Endothelial cell of umbilical vein (primary cell): ENCODE results near the gene USPL1. TPM values are rescaled to one million over a fixed set of nuclear protein-coding genes. Genes with fewer than 3 reads are reported as not detected.

Experiments
- BruUV-seq: library from RNA; stranded (reverse); fragments of 400-500 nt; replicated peaks from 2 replicates; lab custom pipeline; 2021; lab: Mats Ljungman, UMichigan
- CTCF ChIA-PET: fragments of 300-600, 350-600 bp; sonication (Branson Sonifier 250); formaldehyde crosslinking; loops from one replicate; lab custom pipeline; 2021; ENCODE audit warnings: antibody characterized with exemption, inconsistent platforms; lab: Charles Lee
- POLR2A ChIA-PET: fragments of 300-600, 350-600 bp; sonication (Branson Sonifier 250); formaldehyde crosslinking; loops from one replicate; lab custom pipeline; 2021; ENCODE audit warnings: antibody characterized with exemption, inconsistent platforms; lab: Charles Lee
- DNase-seq: peaks from one replicate; pipeline ENCODE4 v3.0.0-alpha.2; 2011; ENCODE audit warnings: low read depth, low spot score
- FAIRE-seq: peaks from 2 replicates; lab custom pipeline; 2011; peaks lifted over from hg19 to GRCh38; lab: Jason Lieb, UNC
- H2AFZ ChIP-seq: 2 replicates; pipeline ENCODE4 v1.6.0; 2012; ENCODE audit warnings: low read depth, low read length, control low read depth, inconsistent platforms
- H3K27ac ChIP-seq: 2 replicates; pipeline ENCODE4 v1.5.1; 2011; ENCODE audit warnings: low read depth, mild to moderate bottlenecking, control low read depth, low read length, moderate library complexity; ENCODE audit not compliant: insufficient read depth
- H3K27me3 ChIP-seq, 2 experiments: 2 replicates each; pipeline versions ENCODE4 v1.6.0 to v1.6.1; 2011; ENCODE audit warnings: low read length in 2 of 2, mixed read lengths in 1 of 2; ENCODE audit not compliant: control insufficient read depth in 2 of 2, insufficient read depth in 2 of 2
- H3K36me3 ChIP-seq, 2 experiments: 2 replicates in 1 of 2; 3 replicates in 1 of 2; pipeline ENCODE4 v1.5.1; 2011; ENCODE audit warnings: low read length in 2 of 2, mild to moderate bottlenecking in 1 of 2, moderate library complexity in 1 of 2; ENCODE audit not compliant: control insufficient read depth in 2 of 2, insufficient read depth in 2 of 2; ENCODE audit errors: extremely low read depth in 1 of 2
- H3K4me1 ChIP-seq: 3 replicates; pipeline ENCODE4 v1.5.1; 2011; ENCODE audit warnings: mild to moderate bottlenecking, low read length; ENCODE audit not compliant: control insufficient read depth, insufficient read depth; ENCODE audit errors: extremely low read depth
- H3K4me2 ChIP-seq: 2 replicates; pipeline ENCODE4 v1.6.1; 2011; ENCODE audit warnings: low read length, control low read depth, mixed read lengths; ENCODE audit not compliant: insufficient read depth
- H3K4me3 ChIP-seq, 3 experiments: fragments of 200-600 bp in 1 of 3; sonication (generic), shearing (Covaris generic) in 1 of 3; replicated peaks in 1 of 3; 2 replicates each; pipeline ENCODE4 v1.5.1; 2011 to 2016; ENCODE audit warnings: control low read depth in 3 of 3, low read length in 3 of 3, mild to moderate bottlenecking in 2 of 3, inconsistent platforms in 1 of 3, low read depth in 1 of 3, moderate library complexity in 1 of 3; ENCODE audit not compliant: insufficient read depth in 1 of 3
- H3K79me2 ChIP-seq: 2 replicates; pipeline ENCODE4 v1.6.0; 2012; ENCODE audit warnings: low read length, inconsistent platforms; ENCODE audit not compliant: control insufficient read depth, insufficient read depth
- H3K9ac ChIP-seq: replicated peaks from 2 replicates; pipeline ENCODE3; 2011; ENCODE audit warnings: low read length, control low read depth; ENCODE audit not compliant: insufficient read depth; ENCODE audit errors: extremely low read depth
- H3K9me1 ChIP-seq: replicated peaks from 3 replicates; pipeline ENCODE4 v1.6.0; 2011; ENCODE audit warnings: mild to moderate bottlenecking, low read length; ENCODE audit not compliant: control insufficient read depth, insufficient read depth; ENCODE audit errors: extremely low read depth
- H3K9me3 ChIP-seq: replicated peaks from 2 replicates; pipeline ENCODE4 v1.5.1; 2012; ENCODE audit warnings: low read length, inconsistent platforms; ENCODE audit not compliant: control insufficient read depth, insufficient read depth
- H4K20me1 ChIP-seq: replicated peaks from 2 replicates; pipeline ENCODE3; 2011; ENCODE audit warnings: mild to moderate bottlenecking, low read length; ENCODE audit not compliant: control insufficient read depth, insufficient read depth; ENCODE audit errors: extremely low read depth
- EZH2 ChIP-seq: IDR thresholded peaks from 2 replicates; pipeline ENCODE4 v1.6.1; 2012; ENCODE audit warnings: borderline replicate concordance, low read depth, mild to moderate bottlenecking, moderate library complexity, low read length, inconsistent platforms; ENCODE audit not compliant: severe bottlenecking
- FOS ChIP-seq: IDR thresholded peaks from 2 replicates; pipeline ENCODE4 v1.6.1; 2011; ENCODE audit warnings: mild to moderate bottlenecking, low read length, moderate library complexity, borderline replicate concordance; ENCODE audit not compliant: insufficient read depth
- GATA2 ChIP-seq: IDR thresholded peaks from 2 replicates; pipeline ENCODE4 v1.7.0; 2011; ENCODE audit warnings: low read depth, mild to moderate bottlenecking, moderate library complexity, mixed read lengths, low read length; ENCODE audit not compliant: insufficient read length, insufficient read depth
- JUN ChIP-seq: IDR thresholded peaks from 2 replicates; pipeline ENCODE4 v1.6.1; 2011; ENCODE audit warnings: borderline replicate concordance, low read depth; ENCODE audit not compliant: insufficient read length, insufficient read depth
- MYC ChIP-seq: IDR thresholded peaks from one replicate; pipeline ENCODE4 v1.6.1; 2011; ENCODE audit warnings: mild to moderate bottlenecking, low read depth, low read length
- POLR2A ChIP-seq: IDR thresholded peaks from 2 replicates; pipeline ENCODE4 v1.6.1; 2012; ENCODE audit warnings: low read depth, mild to moderate bottlenecking, control low read depth, low read length
- POLR2AphosphoS5 ChIP-seq: IDR thresholded peaks from 2 replicates; pipeline ENCODE4 v1.6.1; 2012; ENCODE audit warnings: low read depth, mild to moderate bottlenecking, control low read depth, low read length, moderate library complexity; ENCODE audit not compliant: insufficient read depth
- dilution Hi-C: fragments of 300-500 bp; cut with MboI; formaldehyde crosslinking; loops from one replicate; pipeline ENCODE4 v1.15.0; 2019; ENCODE audit warnings: low sequenced_read_pairs; ENCODE audit not compliant: extremely low pct_ligation_motif_present
- intact Hi-C: fragments of 100-400 bp; cut with micrococcal nuclease; formaldehyde crosslinking; loops from one replicate; pipeline ENCODE4 v1.10.0; 2022
- polyA plus RNA-seq, 4 experiments: library from polyadenylated mRNA; depleted of rRNA in 3 of 4; stranded (reverse) in 3 of 4; unstranded in 1 of 4; fragments of >200 nt; gene quantifications; 2 replicates each; pipeline versions ENCODE4 v1.2.1 to v1.2.3, GENCODE V29; 2011 to 2012; ENCODE audit warnings: missing spikeins in 1 of 4
- total RNA-seq: library from RNA; stranded (reverse); gene quantifications from 2 replicates; pipeline ENCODE4 v1.2.3, GENCODE V29; 2021
- TF ChIP-seq, protein P1 (sequence below), 2 donors: IDR thresholded peaks; 1 replicate in 1 of 2; 2 replicates in 1 of 2; pipeline ENCODE4 v1.5.1; 2011; ENCODE audit warnings: low read length in 2 of 2, mild to moderate bottlenecking in 2 of 2, moderate library complexity in 2 of 2, control low read depth in 1 of 2, inconsistent platforms in 1 of 2, low read depth in 1 of 2; ENCODE audit not compliant: insufficient read depth in 1 of 2; ENCODE audit errors: extremely low read depth in 1 of 2
- TF ChIP-seq, protein P2 (sequence below): IDR thresholded peaks from 2 replicates; pipeline ENCODE4 v1.6.1; 2011; ENCODE audit not compliant: insufficient read depth, insufficient read length

The USPL1 gene
- total and polyA plus RNA-seq, 2 donors (not counting 3 experiments of a cell fraction or from before 2014, with no cell fraction given) = 14.6 to 21.0 TPM

DNA sequence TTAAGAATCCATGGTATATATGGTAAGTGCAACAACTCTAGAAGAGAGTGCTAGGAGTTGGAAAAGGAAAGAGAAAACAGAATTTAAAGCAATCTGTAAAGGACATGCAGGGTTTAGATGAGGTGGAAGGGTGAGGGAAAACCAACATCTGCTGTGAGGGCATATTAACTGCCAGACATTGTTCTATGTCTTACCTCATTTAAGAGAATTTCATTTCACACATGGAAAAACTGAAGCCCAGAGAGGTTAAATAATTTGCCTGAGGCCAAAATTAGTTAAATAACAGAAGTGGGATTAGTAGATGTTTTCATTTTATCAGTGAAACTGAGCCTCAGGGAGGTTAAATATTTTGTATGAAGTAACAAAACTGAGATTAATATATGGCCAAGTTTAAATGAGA, 7.4 kb upstream of the USPL1 start:
- dilution Hi-C loops = no loop called here
- POLR2A ChIA-PET = no interaction called here
- no TSS peak for BruUV-seq

More for the DNA sequence above, 7.4 kb upstream of the USPL1 start:
- Histone ChIP-seq H2AFZ (no peak overlapping the region), H3K4me2 (no peak overlapping the region), H3K9me1 (no peaks in the 10 kb centered on the region), H3K79me2 (peaks cover 13% of the 10 kb centered on the region), H3K9ac (no peak overlapping the region), H3K4me3 (no peak overlapping the region), H3K4me1 (peaks cover 2% of the 10 kb centered on the region), H3K36me3 (no peaks in the 10 kb centered on the region), H3K9me3 (no peaks in the 10 kb centered on the region), H3K27me3 (no peaks in the 10 kb centered on the region), H4K20me1 (no peaks in the 10 kb centered on the region), H3K27ac (no peak overlapping the region)
- no peak for FAIRE-seq
- CTCF ChIA-PET = no interaction called here
- intact Hi-C loops = no loop called here
- TF ChIP-seq JUN = no peak
- no peak for TF ChIP-seq GATA2
- TF ChIP-seq POLR2AphosphoS5 = no peak
- TF ChIP-seq, protein P1, sequence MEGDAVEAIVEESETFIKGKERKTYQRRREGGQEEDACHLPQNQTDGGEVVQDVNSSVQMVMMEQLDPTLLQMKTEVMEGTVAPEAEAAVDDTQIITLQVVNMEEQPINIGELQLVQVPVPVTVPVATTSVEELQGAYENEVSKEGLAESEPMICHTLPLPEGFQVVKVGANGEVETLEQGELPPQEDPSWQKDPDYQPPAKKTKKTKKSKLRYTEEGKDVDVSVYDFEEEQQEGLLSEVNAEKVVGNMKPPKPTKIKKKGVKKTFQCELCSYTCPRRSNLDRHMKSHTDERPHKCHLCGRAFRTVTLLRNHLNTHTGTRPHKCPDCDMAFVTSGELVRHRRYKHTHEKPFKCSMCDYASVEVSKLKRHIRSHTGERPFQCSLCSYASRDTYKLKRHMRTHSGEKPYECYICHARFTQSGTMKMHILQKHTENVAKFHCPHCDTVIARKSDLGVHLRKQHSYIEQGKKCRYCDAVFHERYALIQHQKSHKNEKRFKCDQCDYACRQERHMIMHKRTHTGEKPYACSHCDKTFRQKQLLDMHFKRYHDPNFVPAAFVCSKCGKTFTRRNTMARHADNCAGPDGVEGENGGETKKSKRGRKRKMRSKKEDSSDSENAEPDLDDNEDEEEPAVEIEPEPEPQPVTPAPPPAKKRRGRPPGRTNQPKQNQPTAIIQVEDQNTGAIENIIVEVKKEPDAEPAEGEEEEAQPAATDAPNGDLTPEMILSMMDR (IDR thresholded peaks at IDR 0.05; ENCODE audit: extremely low read depth in 1 of 2, insufficient read depth in 1 of 2, low read depth in 1 of 2, low read length in 2 of 2) = no peak
- TF ChIP-seq FOS = no peak
- no peak for TF ChIP-seq EZH2
- TF ChIP-seq, protein P2, sequence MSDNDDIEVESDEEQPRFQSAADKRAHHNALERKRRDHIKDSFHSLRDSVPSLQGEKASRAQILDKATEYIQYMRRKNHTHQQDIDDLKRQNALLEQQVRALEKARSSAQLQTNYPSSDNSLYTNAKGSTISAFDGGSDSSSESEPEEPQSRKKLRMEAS = no peak
- TF ChIP-seq POLR2A = no peak
- no peak for TF ChIP-seq MYC
- DNase-seq = no peak
